B cell (primary cell): ENCODE data around the gene NOP9. TPM values are rescaled to one million over a fixed set of nuclear protein-coding genes. Genes with fewer than 3 reads are reported as not detected.

Experiments
- ATAC-seq: fragments of 200-7000 bp; cut with Tn5 transposase; one replicate; pipeline ENCODE4 v1.10.0; 2021; ENCODE audit warnings: low read depth, mild to moderate bottlenecking, moderate number of reproducible peaks, moderate library complexity
- CTCF ChIA-PET: fragments of 350-600 bp; sonication (Branson Sonifier 250); formaldehyde crosslinking; loops from one replicate; lab custom pipeline; 2021; ENCODE audit warnings: antibody characterized with exemption, inconsistent platforms; lab: Charles Lee
- POLR2A ChIA-PET: fragments of 350-600 bp; sonication (Branson Sonifier 250); formaldehyde crosslinking; loops from one replicate; lab custom pipeline; 2021; ENCODE audit warnings: antibody characterized with exemption; lab: Charles Lee
- DNase-seq: peaks from one replicate; pipeline ENCODE4 v3.0.0; 2013
- H2AFZ ChIP-seq: 2 replicates; pipeline ENCODE4 v1.6.1; 2012; ENCODE audit warnings: mild to moderate bottlenecking, low read depth, low read length; ENCODE audit not compliant: insufficient read depth, poor library complexity, severe bottlenecking
- H3K27ac ChIP-seq, 2 donors: 1 replicate in 1 of 2; 2 replicates in 1 of 2; pipeline ENCODE4 v1.5.1; 2012 to 2013; ENCODE audit warnings: low read length in 2 of 2, mild to moderate bottlenecking in 2 of 2, moderate library complexity in 1 of 2
- H3K27me3 ChIP-seq, 4 experiments: fragments of 200-600 bp in 1 of 4; sonication (generic) in 1 of 4; replicated peaks in 1 of 4; 1 replicate in 2 of 4; 2 replicates in 2 of 4; pipeline versions ENCODE4 v1.6.1 to v1.7.0; 2013 to 2016; ENCODE audit warnings: low read length in 3 of 4, mild to moderate bottlenecking in 2 of 4, mixed read lengths in 1 of 4, moderate library complexity in 1 of 4; ENCODE audit not compliant: insufficient read depth in 4 of 4, control insufficient read depth in 3 of 4; ENCODE audit errors: control extremely low read depth in 1 of 4
- H3K36me3 ChIP-seq, 2 experiments: replicated peaks in 1 of 2; 1 replicate in 1 of 2; 2 replicates in 1 of 2; pipeline versions ENCODE4 v1.6.1 to v1.7.1; 2013; ENCODE audit warnings: low read length in 1 of 2; ENCODE audit not compliant: insufficient read depth in 2 of 2, control insufficient read depth in 1 of 2; ENCODE audit errors: control extremely low read depth in 1 of 2, extremely low read depth in 1 of 2
- H3K4me1 ChIP-seq, 2 donors: fragments of 200-600 bp in 1 of 2; sonication (generic) in 1 of 2; 1 replicate in 1 of 2; 2 replicates in 1 of 2; pipeline versions ENCODE4 v1.5.1 to v1.6.1; 2013 to 2017; ENCODE audit warnings: low read length in 2 of 2; ENCODE audit not compliant: control insufficient read depth in 2 of 2, insufficient read depth in 2 of 2
- H3K4me2 ChIP-seq: replicated peaks from 2 replicates; pipeline ENCODE3; 2012; ENCODE audit warnings: mild to moderate bottlenecking, low read depth, low read length; ENCODE audit not compliant: poor library complexity, severe bottlenecking
- H3K4me3 ChIP-seq, 5 experiments: fragments of 200-600 bp in 1 of 5; sonication (generic) in 1 of 5; 1 replicate in 3 of 5; 2 replicates in 2 of 5; pipeline versions ENCODE4 v1.5.1 to v1.7.0; 2011 to 2016; ENCODE audit warnings: low read length in 4 of 5, mild to moderate bottlenecking in 4 of 5, low read depth in 2 of 5, control low read depth in 1 of 5, moderate library complexity in 1 of 5; ENCODE audit not compliant: insufficient read depth in 1 of 5; ENCODE audit errors: control extremely low read depth in 1 of 5, extremely low read depth in 1 of 5
- H3K79me2 ChIP-seq: fragments of 200-600 bp; sonication (generic); one replicate; pipeline ENCODE4 v1.6.0; 2016; ENCODE audit warnings: low read length; ENCODE audit not compliant: control insufficient read depth, insufficient read depth
- H3K9ac ChIP-seq: fragments of 200-600 bp; sonication (generic); 2 replicates; pipeline ENCODE4 v1.6.1; 2017; ENCODE audit warnings: mild to moderate bottlenecking, low read length, moderate library complexity
- H3K9me3 ChIP-seq, 3 donors: one replicate each; pipeline versions ENCODE4 v1.6.1 to v1.7.1; 2013; ENCODE audit warnings: low read length in 2 of 3; ENCODE audit not compliant: control insufficient read depth in 2 of 3, insufficient read depth in 1 of 3; ENCODE audit errors: control extremely low read depth in 1 of 3
- H4K20me1 ChIP-seq: 2 replicates; pipeline ENCODE4 v1.6.0; 2012; ENCODE audit warnings: mild to moderate bottlenecking, low read length; ENCODE audit not compliant: insufficient read depth, control insufficient read depth, poor library complexity, severe bottlenecking
- H3K27ac Mint-ChIP-seq: one replicate; pipeline ENCODE4 v1.8.0; 2021; ENCODE audit warnings: mixed read lengths
- H3K27me3 Mint-ChIP-seq: one replicate; pipeline ENCODE4 v1.8.0; 2021; ENCODE audit warnings: mixed read lengths
- H3K4me1 Mint-ChIP-seq: one replicate; pipeline ENCODE4 v1.8.0; 2021; ENCODE audit warnings: mixed read lengths
- H3K4me3 Mint-ChIP-seq: one replicate; pipeline ENCODE4 v1.8.0; 2021; ENCODE audit warnings: mixed read lengths
- H3K9me3 Mint-ChIP-seq: one replicate; pipeline ENCODE4 v1.8.0; 2022; ENCODE audit warnings: mixed read lengths; ENCODE audit not compliant: insufficient read depth
- EZH2 ChIP-seq: IDR thresholded peaks from 2 replicates; pipeline ENCODE4 v1.6.1; 2012; ENCODE audit warnings: borderline replicate concordance, low read depth, mild to moderate bottlenecking, moderate library complexity, low read length; ENCODE audit not compliant: insufficient read depth, poor library complexity, severe bottlenecking
- WGBS: methylation state at CpG from one replicate; pipeline ENCODE4 v1.1.5; 2013; ENCODE audit warnings: missing lambda C conversion rate; ENCODE audit not compliant: insufficient coverage; 5-methylcytosine and 5-hydroxymethylcytosine counted together
- intact Hi-C: fragments of 100-400 bp; cut with micrococcal nuclease; formaldehyde crosslinking; loops from one replicate; pipeline ENCODE4 v1.10.0; 2022
- polyA plus RNA-seq: library from polyadenylated mRNA; depleted of rRNA; stranded (reverse); fragments of >200 nt; gene quantifications from 2 replicates; pipeline ENCODE4 v1.2.3, GENCODE V29; 2012
- total RNA-seq, 2 donors: library from RNA; stranded (reverse); fragments of 120-200 nt in 1 of 2; gene quantifications; 1 replicate in 1 of 2; 2 replicates in 1 of 2; pipeline versions ENCODE4 v1.2.3 to v1.2.4, GENCODE V29; 2013 to 2022
- TF ChIP-seq, protein P1 (sequence below): fragments of 200-600 bp; IDR thresholded peaks from one replicate; pipeline ENCODE4 v1.8.0; 2022; ENCODE audit warnings: antibody characterized with exemption, mild to moderate bottlenecking

The NOP9 gene
- total and polyA plus RNA-seq, 2 donors (not counting 1 experiment from before 2014, with no cell fraction given), result 9.7 to 22.6 TPM

GRCh38 chr14:24342889-24343288 lies 43.2 kb downstream of the NOP9 start:
- Mint-ChIP-seq H3K4me1 (peaks cover 23% of the 10 kb centered on the region), H3K27me3 (peaks cover 23% of the 10 kb centered on the region), H3K27ac (no peak overlapping the region), H3K9me3 (no peaks in the 10 kb centered on the region), H3K4me3 (no peak overlapping the region)
- peaks cover 0 to 5% of the 10 kb centered on the region in 2 experiments for H3K36me3 ChIP-seq
- H4K20me1 ChIP-seq, result peaks cover 10% of the 10 kb centered on the region
- intact Hi-C loops, result no loop called here
- peaks cover 0 to 19% (median 2%) of the 10 kb centered on the region in 4 experiments for H3K27me3 ChIP-seq
- CTCF ChIA-PET, result interaction anchor here (0.6 to 5.7 kb wide), 4 partner anchors 9 to 138 kb away, joined by 4 to 55 read pairs (median 6); partner anchors contain the start of genes ADCY4 and TSSK4
- POLR2A ChIA-PET, result no interaction called here
- H3K79me2 ChIP-seq, result peaks cover 10% of the 10 kb centered on the region
- no peak for ATAC-seq
- no peak overlapping the region for H3K9ac ChIP-seq
- H2AFZ ChIP-seq, result no peak overlapping the region
- peaks cover 17 to 24% of the 10 kb centered on the region in 2 donors for H3K4me1 ChIP-seq
- WGBS, result no CpG with 5 or more reads among the region's 4 CpGs
- no peak for DNase-seq
- no peaks in the 10 kb centered on the region for H3K9me3 ChIP-seq
- no peak overlapping the region for H3K4me2 ChIP-seq
- H3K4me3 ChIP-seq, result no peak overlapping the region
- H3K27ac ChIP-seq, result no peak overlapping the region
- no peak for TF ChIP-seq EZH2
- TF ChIP-seq, protein P1, sequence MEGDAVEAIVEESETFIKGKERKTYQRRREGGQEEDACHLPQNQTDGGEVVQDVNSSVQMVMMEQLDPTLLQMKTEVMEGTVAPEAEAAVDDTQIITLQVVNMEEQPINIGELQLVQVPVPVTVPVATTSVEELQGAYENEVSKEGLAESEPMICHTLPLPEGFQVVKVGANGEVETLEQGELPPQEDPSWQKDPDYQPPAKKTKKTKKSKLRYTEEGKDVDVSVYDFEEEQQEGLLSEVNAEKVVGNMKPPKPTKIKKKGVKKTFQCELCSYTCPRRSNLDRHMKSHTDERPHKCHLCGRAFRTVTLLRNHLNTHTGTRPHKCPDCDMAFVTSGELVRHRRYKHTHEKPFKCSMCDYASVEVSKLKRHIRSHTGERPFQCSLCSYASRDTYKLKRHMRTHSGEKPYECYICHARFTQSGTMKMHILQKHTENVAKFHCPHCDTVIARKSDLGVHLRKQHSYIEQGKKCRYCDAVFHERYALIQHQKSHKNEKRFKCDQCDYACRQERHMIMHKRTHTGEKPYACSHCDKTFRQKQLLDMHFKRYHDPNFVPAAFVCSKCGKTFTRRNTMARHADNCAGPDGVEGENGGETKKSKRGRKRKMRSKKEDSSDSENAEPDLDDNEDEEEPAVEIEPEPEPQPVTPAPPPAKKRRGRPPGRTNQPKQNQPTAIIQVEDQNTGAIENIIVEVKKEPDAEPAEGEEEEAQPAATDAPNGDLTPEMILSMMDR, result no peak

DNA sequence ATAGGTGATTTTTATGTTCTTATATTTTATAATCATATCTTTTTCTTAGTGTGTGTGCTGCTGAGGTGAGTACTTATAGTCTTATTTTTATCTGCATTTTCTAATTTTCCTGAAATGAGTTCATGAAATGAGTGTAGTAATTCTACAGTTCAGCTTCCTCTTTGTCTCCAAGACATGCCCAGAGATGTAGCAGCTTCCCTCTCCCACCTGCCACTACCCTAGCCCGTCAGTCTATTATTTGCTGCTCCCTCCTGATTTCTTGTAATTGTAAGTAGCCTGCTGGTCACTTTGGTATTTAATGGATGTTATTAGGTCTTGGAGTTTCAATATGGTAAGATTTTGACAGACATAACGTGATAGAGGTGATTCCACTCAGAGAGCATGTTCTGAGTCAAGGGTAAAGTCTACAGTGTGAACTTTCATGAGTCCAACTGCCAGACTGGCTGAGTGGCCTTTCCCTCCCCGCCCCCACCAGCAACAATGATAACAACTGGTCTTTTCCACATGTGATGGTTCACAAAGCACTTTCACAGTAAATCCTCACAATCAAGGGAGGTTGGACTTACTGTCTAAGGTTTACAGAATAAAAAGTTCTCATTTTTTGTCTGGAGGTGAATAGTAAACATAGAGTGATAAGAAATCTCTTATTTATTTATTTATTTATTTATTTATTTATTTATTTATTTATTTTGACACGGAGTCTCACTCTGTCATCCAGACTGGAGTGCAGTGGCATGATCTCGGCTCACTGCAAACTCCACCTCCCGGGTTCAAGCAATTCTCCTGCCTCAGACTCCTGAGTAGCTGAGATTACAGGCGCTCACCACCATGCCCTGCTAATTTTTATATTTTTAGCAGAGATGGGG lies 44.4 kb downstream of the NOP9 start:
- POLR2A ChIA-PET, result no interaction called here
- H3K27ac Mint-ChIP-seq, result no peak overlapping the region
- DNase-seq, result no peak

More for the DNA sequence above, 44.4 kb downstream of the NOP9 start:
- H3K27me3 Mint-ChIP-seq, result peaks cover 26% of the 10 kb centered on the region
- peaks cover 12% of the 10 kb centered on the region for H3K4me1 Mint-ChIP-seq
- H4K20me1 ChIP-seq, result no peaks in the 10 kb centered on the region
- H3K4me3 Mint-ChIP-seq, result no peak overlapping the region
- H3K27me3 ChIP-seq, result peaks cover 0 to 19% (median 2%) of the 10 kb centered on the region in 4 experiments
- no peaks in the 10 kb centered on the region for H3K9me3 ChIP-seq
- no peaks in the 10 kb centered on the region for H3K36me3 ChIP-seq
- no peak for TF ChIP-seq EZH2
- TF ChIP-seq, protein P1, result no peak
- ATAC-seq, result no peak
- no peak overlapping the region for H3K27ac ChIP-seq
- peaks cover 2% of the 10 kb centered on the region for H3K79me2 ChIP-seq
- no peaks in the 10 kb centered on the region for H3K9me3 Mint-ChIP-seq
- no peak overlapping the region for H3K9ac ChIP-seq
- H3K4me2 ChIP-seq, result no peak overlapping the region
- 80% methylated on average over 1 of the region's 7 CpGs for WGBS
- no peak overlapping the region for H2AFZ ChIP-seq
- intact Hi-C loops, result no loop called here
- no peak overlapping the region for H3K4me3 ChIP-seq
- peaks cover 8 to 13% of the 10 kb centered on the region in 2 donors for H3K4me1 ChIP-seq
- CTCF ChIA-PET, result interaction anchor here (0.9 to 5.7 kb wide), 4 partner anchors 10 to 92 kb away, joined by 3 to 55 read pairs (median 4); partner anchors contain the start of gene ADCY4
